CD4-positive, CD25-positive, alpha-beta regulatory T cell (primary cell): Measurements from ENCODE around the gene XYLT1. TPM values are rescaled to one million over a fixed set of nuclear protein-coding genes. Genes with fewer than 3 reads are reported as not detected.

Experiments used
- ATAC-seq, 2 donors: fragments of 150-1000 bp; cut with Tn5 transposase; one replicate each; pipeline ENCODE4 v1.10.0; 2021; ENCODE audit warnings: low read depth in 2 of 2, moderate number of reproducible peaks in 2 of 2, moderate library complexity in 1 of 2
- DNase-seq, 3 donors: peaks; one replicate each; pipeline versions ENCODE4 v3.0.0 to v3.0.0-alpha.2; 2012 to 2022; ENCODE audit warnings: mixed read lengths in 1 of 3
- H3K27ac ChIP-seq: one replicate; pipeline ENCODE4 v1.7.0; 2013; ENCODE audit warnings: mild to moderate bottlenecking, low read length; ENCODE audit not compliant: insufficient read depth, poor library complexity, severe bottlenecking
- H3K27me3 ChIP-seq: one replicate; pipeline ENCODE4 v1.7.0; 2013; ENCODE audit warnings: low read length; ENCODE audit not compliant: control insufficient read depth, insufficient read depth
- H3K36me3 ChIP-seq: one replicate; pipeline ENCODE4 v1.7.0; 2013; ENCODE audit warnings: mild to moderate bottlenecking, low read length, moderate library complexity; ENCODE audit not compliant: control insufficient read depth, insufficient read depth
- H3K4me1 ChIP-seq: 2 replicates; pipeline ENCODE4 v1.7.0; 2013; ENCODE audit warnings: mild to moderate bottlenecking, low read length; ENCODE audit not compliant: insufficient read depth, control insufficient read depth, poor library complexity, severe bottlenecking
- H3K4me3 ChIP-seq: one replicate; pipeline ENCODE4 v1.7.0; 2013; ENCODE audit warnings: low read depth, mild to moderate bottlenecking, low read length, moderate library complexity
- H3K9me3 ChIP-seq, 2 experiments: 1 replicate in 1 of 2; 2 replicates in 1 of 2; pipeline ENCODE4 v1.7.0; 2013; ENCODE audit warnings: low read length in 2 of 2, mild to moderate bottlenecking in 1 of 2, moderate library complexity in 1 of 2; ENCODE audit not compliant: control insufficient read depth in 2 of 2
- H3K27ac Mint-ChIP-seq, 3 donors: one replicate each; pipeline ENCODE4 v1.8.0; 2020 to 2022; ENCODE audit warnings: mild to moderate bottlenecking in 3 of 3, mixed read lengths in 3 of 3, moderate library complexity in 2 of 3
- H3K27me3 Mint-ChIP-seq: one replicate; pipeline ENCODE4 v1.8.0; 2022; ENCODE audit warnings: mild to moderate bottlenecking, mixed read lengths
- H3K36me3 Mint-ChIP-seq: one replicate; pipeline ENCODE4 v1.8.0; 2020; ENCODE audit warnings: mixed read lengths
- H3K4me1 Mint-ChIP-seq, 4 donors: one replicate each; pipeline ENCODE4 v1.8.0; 2020 to 2022; ENCODE audit warnings: mixed read lengths in 4 of 4, mild to moderate bottlenecking in 1 of 4
- H3K4me3 Mint-ChIP-seq, 4 donors: one replicate each; pipeline ENCODE4 v1.8.0; 2020 to 2022; ENCODE audit warnings: mild to moderate bottlenecking in 4 of 4, mixed read lengths in 4 of 4, moderate library complexity in 3 of 4
- H3K9me3 Mint-ChIP-seq, 7 donors: one replicate each; pipeline ENCODE4 v1.8.0; 2020 to 2022; ENCODE audit warnings: mixed read lengths in 7 of 7, mild to moderate bottlenecking in 3 of 7, moderate library complexity in 2 of 7
- polyA plus RNA-seq, 4 donors: library from polyadenylated mRNA; unstranded; fragments of 300-500 nt; fragmentation: Illumina TruSeq; gene quantifications; one replicate each; pipeline ENCODE4 v1.2.3, GENCODE V29; 2021
- total RNA-seq: library from RNA; stranded (reverse); gene quantifications from one replicate; pipeline ENCODE4 v1.2.3, GENCODE V29; 2022

The XYLT1 gene
- total and polyA plus RNA-seq, 5 donors from 2014 or later: 0.68 to 26.3 (median 3.1) TPM

- peaks cover 28 to 71% (median 57%) of the 10 kb centered on the region in 4 donors for H3K4me1 Mint-ChIP-seq
- Histone ChIP-seq H3K27me3 (no peaks in the 10 kb centered on the region), H3K9me3 (no peaks in the 10 kb centered on the region), H3K27ac (no peak overlapping the region), H3K4me1 (peaks cover 46% of the 10 kb centered on the region), H3K36me3 (peaks cover 11% of the 10 kb centered on the region), H3K4me3 (no peak overlapping the region)
- H3K4me3 Mint-ChIP-seq: peak overlapping the region in 1 of 4 donors; percentile 63
- peaks cover 13% of the 10 kb centered on the region for H3K36me3 Mint-ChIP-seq
- no peak for DNase-seq
- no peak for ATAC-seq
- no peaks in the 10 kb centered on the region for H3K9me3 Mint-ChIP-seq
- peak overlapping the region in 2 of 3 donors; percentile 78 to 99 for H3K27ac Mint-ChIP-seq
- H3K27me3 Mint-ChIP-seq: peaks cover 4% of the 10 kb centered on the region
Measured at GRCh38 chr16:17357307-17358062, 113.3 kb downstream of the XYLT1 start.

DNA sequence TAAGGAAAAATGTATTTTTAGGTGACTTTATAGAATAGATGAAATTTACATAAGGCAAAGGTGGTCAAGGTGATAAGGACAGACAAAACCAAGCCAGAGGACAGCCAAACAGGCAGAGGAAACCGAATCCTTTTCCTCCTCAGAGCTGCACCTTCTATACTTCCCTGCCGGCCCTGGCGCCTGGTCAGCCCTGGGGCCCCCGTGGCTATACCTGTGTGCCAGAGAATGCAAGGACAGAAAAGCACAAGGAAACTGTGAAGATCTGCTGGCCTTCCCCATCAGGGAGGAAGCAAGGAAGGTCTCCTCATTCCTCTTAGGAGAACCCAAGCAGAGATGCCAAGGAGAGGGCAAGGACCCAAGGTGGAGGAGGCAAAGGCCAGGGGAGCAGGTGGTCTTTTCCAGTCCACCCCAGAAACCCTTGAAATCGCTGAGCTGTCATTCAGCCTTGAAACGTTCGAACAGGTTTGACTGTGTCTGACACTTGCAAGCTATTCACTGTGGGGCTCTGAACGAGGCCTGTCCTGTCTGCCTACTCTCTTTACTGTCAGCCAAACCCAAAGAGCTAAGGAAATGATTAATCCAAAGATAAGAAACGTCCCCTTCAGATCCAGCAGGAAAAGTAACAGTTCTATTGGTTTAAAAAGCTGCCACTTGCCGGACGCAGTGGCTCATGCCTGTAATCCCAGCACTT, 114.4 kb downstream of the XYLT1 start:
- H3K9me3 Mint-ChIP-seq: no peaks in the 10 kb centered on the region
- H3K36me3 Mint-ChIP-seq: peaks cover 13% of the 10 kb centered on the region
- Histone ChIP-seq H3K4me3 (no peak overlapping the region), H3K27ac (no peak overlapping the region), H3K4me1 (peaks cover 38% of the 10 kb centered on the region), H3K9me3 (no peaks in the 10 kb centered on the region), H3K27me3 (no peaks in the 10 kb centered on the region), H3K36me3 (peaks cover 11% of the 10 kb centered on the region)
- no peak for DNase-seq
- H3K4me3 Mint-ChIP-seq: peak overlapping the region in 1 of 4 donors; percentile 58
- no peak for ATAC-seq
- H3K27ac Mint-ChIP-seq: peak overlapping the region in 2 of 3 donors; percentile 15 to 38
- H3K4me1 Mint-ChIP-seq: peaks cover 30 to 71% (median 57%) of the 10 kb centered on the region in 4 donors
- H3K27me3 Mint-ChIP-seq: no peaks in the 10 kb centered on the region

DNA sequence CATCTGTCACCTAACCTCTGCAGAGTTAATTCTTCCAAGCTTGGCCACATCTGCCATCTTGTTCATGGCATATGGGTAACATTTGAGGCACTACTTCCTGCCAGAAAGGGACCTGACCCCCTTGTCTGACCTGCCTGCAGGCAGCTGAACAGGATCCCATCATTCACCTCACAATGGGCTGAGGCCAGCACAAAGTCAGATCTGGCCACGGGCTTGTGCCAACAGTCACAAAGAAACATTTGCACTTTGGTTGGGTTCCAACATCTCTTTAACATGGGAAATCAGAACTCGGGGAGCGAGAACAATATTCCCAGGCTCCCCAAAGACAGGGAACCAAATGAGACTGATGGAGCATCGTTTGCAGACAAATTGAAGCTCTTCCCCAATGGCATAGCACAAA, 116.1 kb downstream of the XYLT1 start:
- peaks cover 11% of the 10 kb centered on the region for H3K36me3 ChIP-seq
- H3K9me3 ChIP-seq: no peaks in the 10 kb centered on the region
- Mint-ChIP-seq H3K27me3 (no peaks in the 10 kb centered on the region), H3K4me1 (peaks cover 19 to 61% (median 43%) of the 10 kb centered on the region in 4 donors), H3K4me3 (no peak overlapping the region), H3K36me3 (peaks cover 19% of the 10 kb centered on the region), H3K27ac (no peak overlapping the region), H3K9me3 (no peaks in the 10 kb centered on the region)
- H3K4me3 ChIP-seq: no peak overlapping the region
- peaks cover 21% of the 10 kb centered on the region for H3K4me1 ChIP-seq
- DNase-seq: no peak
- H3K27ac ChIP-seq: no peak overlapping the region
- no peaks in the 10 kb centered on the region for H3K27me3 ChIP-seq
- ATAC-seq: no peak

- Histone ChIP-seq H3K27me3 (no peaks in the 10 kb centered on the region), H3K4me3 (no peak overlapping the region), H3K9me3 (no peaks in the 10 kb centered on the region), H3K27ac (no peak overlapping the region), H3K36me3 (peaks cover 11% of the 10 kb centered on the region), H3K4me1 (peaks cover 16% of the 10 kb centered on the region)
- Mint-ChIP-seq H3K4me1 (peaks cover 16 to 61% (median 39%) of the 10 kb centered on the region in 4 donors), H3K27me3 (no peaks in the 10 kb centered on the region), H3K4me3 (no peak overlapping the region), H3K27ac (peak overlapping the region in 1 of 3 donors; percentile 69), H3K36me3 (peaks cover 23% of the 10 kb centered on the region), H3K9me3 (no peaks in the 10 kb centered on the region)
- no peak for ATAC-seq
- no peak for DNase-seq
Measured at GRCh38 chr16:17354141-17354601, 116.6 kb downstream of the XYLT1 start.

- ATAC-seq: no peak
- no peaks in the 10 kb centered on the region for H3K27me3 Mint-ChIP-seq
- no peaks in the 10 kb centered on the region for H3K27me3 ChIP-seq
- H3K4me3 ChIP-seq: no peak overlapping the region
- peak overlapping the region in 2 of 3 donors; percentile 69 to 80 for H3K27ac Mint-ChIP-seq
- H3K9me3 ChIP-seq: no peaks in the 10 kb centered on the region
- DNase-seq: no peak
- H3K4me1 ChIP-seq: peaks cover 10% of the 10 kb centered on the region
- peaks cover 28% of the 10 kb centered on the region for H3K36me3 Mint-ChIP-seq
- H3K4me1 Mint-ChIP-seq: peaks cover 10 to 61% (median 39%) of the 10 kb centered on the region in 4 donors
- peaks cover 11% of the 10 kb centered on the region for H3K36me3 ChIP-seq
- no peak overlapping the region for H3K4me3 Mint-ChIP-seq
- H3K27ac ChIP-seq: no peak overlapping the region
- no peaks in the 10 kb centered on the region for H3K9me3 Mint-ChIP-seq
Measured at GRCh38 chr16:17353561-17353960, 117.2 kb downstream of the XYLT1 start.

- H3K27me3 Mint-ChIP-seq: no peaks in the 10 kb centered on the region
- Histone ChIP-seq H3K27ac (no peak overlapping the region), H3K4me1 (peaks cover 22% of the 10 kb centered on the region), H3K4me3 (no peak overlapping the region), H3K9me3 (no peaks in the 10 kb centered on the region), H3K27me3 (no peaks in the 10 kb centered on the region), H3K36me3 (peaks cover 11% of the 10 kb centered on the region)
- DNase-seq (no peak), ATAC-seq (no peak)
- H3K36me3 Mint-ChIP-seq: peaks cover 24% of the 10 kb centered on the region
- peaks cover 18 to 68% (median 43%) of the 10 kb centered on the region in 4 donors for H3K4me1 Mint-ChIP-seq
- H3K27ac Mint-ChIP-seq: peak overlapping the region in 2 of 3 donors; percentile 10 to 62
- peaks cover 0 to 2% (median 0%) of the 10 kb centered on the region in 7 donors for H3K9me3 Mint-ChIP-seq
- no peak overlapping the region for H3K4me3 Mint-ChIP-seq
Measured at GRCh38 chr16:17351441-17352035, 119.2 kb downstream of the XYLT1 start.

GRCh38 chr16:17350207-17350606, 120.6 kb downstream of the XYLT1 start:
- peaks cover 0 to 2% (median 0%) of the 10 kb centered on the region in 7 donors for H3K9me3 Mint-ChIP-seq
- peaks cover 20 to 77% (median 44%) of the 10 kb centered on the region in 4 donors for H3K4me1 Mint-ChIP-seq
- peak overlapping the region in 1 of 3 donors; percentile 72 for H3K27ac Mint-ChIP-seq
- H3K27me3 Mint-ChIP-seq: no peaks in the 10 kb centered on the region
- peaks cover 24% of the 10 kb centered on the region for H3K36me3 Mint-ChIP-seq
- DNase-seq: no peak
- H3K27ac ChIP-seq: no peak overlapping the region
- H3K36me3 ChIP-seq: peaks cover 3% of the 10 kb centered on the region
- H3K27me3 ChIP-seq: no peaks in the 10 kb centered on the region
- no peaks in the 10 kb centered on the region for H3K9me3 ChIP-seq
- no peak overlapping the region for H3K4me3 ChIP-seq
- H3K4me1 ChIP-seq: peaks cover 31% of the 10 kb centered on the region
- no peak overlapping the region for H3K4me3 Mint-ChIP-seq
- ATAC-seq: no peak
